Measurements from ENCODE around the gene PERCC1. TPM values are rescaled to one million over a fixed set of nuclear protein-coding genes. Genes with fewer than 3 reads are reported as not detected.

The PERCC1 gene
- total RNA-seq, 1 donor from 2014 or later = not detected

- no peak for TF ChIP-seq POLR2A (IDR thresholded peaks at IDR 0.05)
- no peak for TF ChIP-seq POLR2AphosphoS5 (IDR thresholded peaks at IDR 0.05; ENCODE audit: insufficient read depth in 1 of 2, low read depth in 1 of 2)
- no peak for TF ChIP-seq CTCF (IDR thresholded peaks at IDR 0.05)
- peaks cover 0 to 64% of the 10 kb centered on the region in 2 donors for H3K36me3 ChIP-seq
- no peaks in the 10 kb centered on the region for H3K27me3 ChIP-seq
- H3K27ac ChIP-seq = no peak overlapping the region
- no peaks in the 10 kb centered on the region for H3K9me3 ChIP-seq
- intact Hi-C loops (cut with DNase I) = no loop called here
- no peak for DNase-seq (ENCODE audit: extremely low spot score in 2 of 2)
- H3K4me3 ChIP-seq = no peak overlapping the region
- H3K4me1 ChIP-seq = no peaks in the 10 kb centered on the region
Measured at GRCh38 chr16:1448536-1449116, 17.7 kb downstream of the PERCC1 start.

- Histone ChIP-seq H3K27ac (no peak overlapping the region), H3K36me3 (peaks cover 0 to 71% of the 10 kb centered on the region in 2 donors), H3K9me3 (no peaks in the 10 kb centered on the region), H3K4me1 (no peaks in the 10 kb centered on the region), H3K4me3 (no peak overlapping the region), H3K27me3 (no peaks in the 10 kb centered on the region)
- intact Hi-C loops (cut with DNase I) = no loop called here
- no peak for TF ChIP-seq CTCF (IDR thresholded peaks at IDR 0.05)
- TF ChIP-seq POLR2A (IDR thresholded peaks at IDR 0.05) = no peak
- TF ChIP-seq POLR2AphosphoS5 (IDR thresholded peaks at IDR 0.05; ENCODE audit: insufficient read depth in 1 of 2, low read depth in 1 of 2) = no peak
- no peak for DNase-seq (ENCODE audit: extremely low spot score in 2 of 2)
Measured at GRCh38 chr16:1449201-1449788, 18.4 kb downstream of the PERCC1 start.

- no peak overlapping the region for H3K4me3 ChIP-seq
- H3K27ac ChIP-seq = no peak overlapping the region
- intact Hi-C loops (cut with DNase I) = no loop called here
- TF ChIP-seq POLR2A (IDR thresholded peaks at IDR 0.05) (no peak), CTCF (IDR thresholded peaks at IDR 0.05) (no peak), POLR2AphosphoS5 (IDR thresholded peaks at IDR 0.05; ENCODE audit: insufficient read depth in 1 of 2, low read depth in 1 of 2) (no peak)
- H3K4me1 ChIP-seq = no peaks in the 10 kb centered on the region
- H3K36me3 ChIP-seq = peaks cover 0 to 79% of the 10 kb centered on the region in 2 donors
- no peak for DNase-seq (ENCODE audit: extremely low spot score in 2 of 2)
- no peaks in the 10 kb centered on the region for H3K27me3 ChIP-seq
- no peaks in the 10 kb centered on the region for H3K9me3 ChIP-seq
Measured at GRCh38 chr16:1450218-1450617, 19.3 kb downstream of the PERCC1 start.

GRCh38 chr16:1450841-1451240, 20.0 kb downstream of the PERCC1 start:
- H3K4me1 ChIP-seq = no peaks in the 10 kb centered on the region
- TF ChIP-seq POLR2AphosphoS5 (IDR thresholded peaks at IDR 0.05; ENCODE audit: insufficient read depth in 1 of 2, low read depth in 1 of 2) (no peak), POLR2A (IDR thresholded peaks at IDR 0.05) (no peak), CTCF (IDR thresholded peaks at IDR 0.05) (no peak)
- intact Hi-C loops (cut with DNase I) = no loop called here

GRCh38 chr16:1451702-1452392, 21.0 kb downstream of the PERCC1 start:
- peaks cover 0 to 78% of the 10 kb centered on the region in 2 donors for H3K36me3 ChIP-seq
- no peaks in the 10 kb centered on the region for H3K27me3 ChIP-seq
- H3K4me3 ChIP-seq = no peak overlapping the region
- H3K4me1 ChIP-seq = no peaks in the 10 kb centered on the region
- no peak overlapping the region for H3K27ac ChIP-seq
- TF ChIP-seq CTCF (IDR thresholded peaks at IDR 0.05) (no peak), POLR2A (IDR thresholded peaks at IDR 0.05) (no peak), POLR2AphosphoS5 (IDR thresholded peaks at IDR 0.05; ENCODE audit: insufficient read depth in 1 of 2, low read depth in 1 of 2) (no peak)
- DNase-seq (ENCODE audit: extremely low spot score in 2 of 2) = no peak
- intact Hi-C loops (cut with DNase I) = no loop called here
- H3K9me3 ChIP-seq = no peaks in the 10 kb centered on the region

More at GRCh38 chr16:1450841-1451240, 20.0 kb downstream of the PERCC1 start:
- peaks cover 0 to 81% of the 10 kb centered on the region in 2 donors for H3K36me3 ChIP-seq
- H3K4me3 ChIP-seq = no peak overlapping the region
- H3K27me3 ChIP-seq = no peaks in the 10 kb centered on the region
- no peaks in the 10 kb centered on the region for H3K9me3 ChIP-seq
- DNase-seq (ENCODE audit: extremely low spot score in 2 of 2) = no peak
- no peak overlapping the region for H3K27ac ChIP-seq

Measured in vagina (tissue), 2 donors.